WTC11 (cell line): Measurements from ENCODE around the gene MDFIC2.

Source experiments
- CREB1 ChIP-seq: sonication (generic); formaldehyde crosslinking; IDR thresholded peaks from 2 replicates; pipeline ENCODE4 v1.8.0; 2023; ENCODE audit warnings: mild to moderate bottlenecking, missing genetic modification reagents
- ESRRA ChIP-seq: sonication (generic); formaldehyde crosslinking; IDR thresholded peaks from 2 replicates; pipeline ENCODE4 v1.8.1; 2022; ENCODE audit warnings: mild to moderate bottlenecking, missing genetic modification reagents, borderline replicate concordance
- FOXJ3 ChIP-seq: sonication (generic); formaldehyde crosslinking; IDR thresholded peaks from 2 replicates; pipeline ENCODE4 v1.9.0; 2021; ENCODE audit warnings: missing genetic modification reagents, mild to moderate bottlenecking, borderline replicate concordance
- JUN ChIP-seq: sonication (generic); formaldehyde crosslinking; IDR thresholded peaks from 2 replicates; pipeline ENCODE4 v1.8.0; 2023; ENCODE audit warnings: mild to moderate bottlenecking, missing genetic modification reagents
- MAX ChIP-seq: sonication (generic); formaldehyde crosslinking; IDR thresholded peaks from 2 replicates; pipeline ENCODE4 v1.8.0; 2022; ENCODE audit warnings: mild to moderate bottlenecking, missing genetic modification reagents
- NFYB ChIP-seq: sonication (generic); formaldehyde crosslinking; conservative IDR thresholded peaks from 2 replicates; pipeline ENCODE4 v1.8.0; 2022; ENCODE audit warnings: low read depth, missing genetic modification reagents
- PRDM15 ChIP-seq: sonication (generic); formaldehyde crosslinking; IDR thresholded peaks from 2 replicates; pipeline ENCODE4 v1.8.0; 2022; ENCODE audit warnings: missing genetic modification reagents
- ZNF263 ChIP-seq: sonication (generic); formaldehyde crosslinking; IDR thresholded peaks from 2 replicates; pipeline ENCODE4 v1.8.1; 2022; ENCODE audit warnings: low read depth, mild to moderate bottlenecking, moderate library complexity, missing genetic modification reagents
- TF ChIP-seq, protein P1 (sequence below): fragments of 200-600 bp; IDR thresholded peaks from 2 replicates; pipeline ENCODE4 v1.8.0; 2022; ENCODE audit warnings: antibody characterized with exemption
- TF ChIP-seq, protein P2 (sequence below): sonication (generic); formaldehyde crosslinking; conservative IDR thresholded peaks from 2 replicates; pipeline ENCODE4 v1.8.1; 2022; ENCODE audit warnings: mild to moderate bottlenecking, missing genetic modification reagents
- TF ChIP-seq, protein P3 (sequence below): sonication (generic); formaldehyde crosslinking; IDR thresholded peaks from 2 replicates; pipeline ENCODE4 v1.8.1; 2023; ENCODE audit warnings: mild to moderate bottlenecking, missing genetic modification reagents, borderline replicate concordance

DNA sequence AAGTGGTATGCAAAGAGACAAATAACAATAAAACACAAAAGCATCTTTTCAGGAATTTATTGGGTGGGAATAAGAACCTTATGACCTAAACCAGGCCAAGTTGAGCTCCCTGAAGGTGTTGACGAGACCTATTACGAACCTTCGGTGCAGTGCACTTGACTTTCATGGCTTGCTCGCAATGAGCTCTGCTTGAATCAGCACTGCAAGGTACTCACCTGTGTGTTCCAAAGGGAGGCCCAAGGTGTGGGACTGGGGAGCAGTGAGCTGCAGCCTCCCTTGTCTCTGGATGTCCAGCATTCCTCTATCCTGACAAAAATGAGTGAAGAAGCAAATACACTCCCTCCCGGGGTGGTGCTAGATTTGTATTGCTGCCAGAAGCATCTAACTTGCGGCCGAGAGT lies at the start of gene MDFIC2:
- TF ChIP-seq, protein P1, sequence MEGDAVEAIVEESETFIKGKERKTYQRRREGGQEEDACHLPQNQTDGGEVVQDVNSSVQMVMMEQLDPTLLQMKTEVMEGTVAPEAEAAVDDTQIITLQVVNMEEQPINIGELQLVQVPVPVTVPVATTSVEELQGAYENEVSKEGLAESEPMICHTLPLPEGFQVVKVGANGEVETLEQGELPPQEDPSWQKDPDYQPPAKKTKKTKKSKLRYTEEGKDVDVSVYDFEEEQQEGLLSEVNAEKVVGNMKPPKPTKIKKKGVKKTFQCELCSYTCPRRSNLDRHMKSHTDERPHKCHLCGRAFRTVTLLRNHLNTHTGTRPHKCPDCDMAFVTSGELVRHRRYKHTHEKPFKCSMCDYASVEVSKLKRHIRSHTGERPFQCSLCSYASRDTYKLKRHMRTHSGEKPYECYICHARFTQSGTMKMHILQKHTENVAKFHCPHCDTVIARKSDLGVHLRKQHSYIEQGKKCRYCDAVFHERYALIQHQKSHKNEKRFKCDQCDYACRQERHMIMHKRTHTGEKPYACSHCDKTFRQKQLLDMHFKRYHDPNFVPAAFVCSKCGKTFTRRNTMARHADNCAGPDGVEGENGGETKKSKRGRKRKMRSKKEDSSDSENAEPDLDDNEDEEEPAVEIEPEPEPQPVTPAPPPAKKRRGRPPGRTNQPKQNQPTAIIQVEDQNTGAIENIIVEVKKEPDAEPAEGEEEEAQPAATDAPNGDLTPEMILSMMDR: no peak
- TF ChIP-seq MAX (CRISPR knock-in tag) (no peak), NFYB (no peak), ZNF263 (CRISPR knock-in tag) (no peak), FOXJ3 (CRISPR knock-in tag) (no peak), PRDM15 (CRISPR knock-in tag) (no peak), ESRRA (CRISPR knock-in tag) (no peak), CREB1 (CRISPR knock-in tag) (no peak), JUN (CRISPR knock-in tag) (no peak)
- TF ChIP-seq, protein P2, sequence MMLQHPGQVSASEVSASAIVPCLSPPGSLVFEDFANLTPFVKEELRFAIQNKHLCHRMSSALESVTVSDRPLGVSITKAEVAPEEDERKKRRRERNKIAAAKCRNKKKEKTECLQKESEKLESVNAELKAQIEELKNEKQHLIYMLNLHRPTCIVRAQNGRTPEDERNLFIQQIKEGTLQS (CRISPR knock-in tag): no peak
- TF ChIP-seq, protein P3, sequence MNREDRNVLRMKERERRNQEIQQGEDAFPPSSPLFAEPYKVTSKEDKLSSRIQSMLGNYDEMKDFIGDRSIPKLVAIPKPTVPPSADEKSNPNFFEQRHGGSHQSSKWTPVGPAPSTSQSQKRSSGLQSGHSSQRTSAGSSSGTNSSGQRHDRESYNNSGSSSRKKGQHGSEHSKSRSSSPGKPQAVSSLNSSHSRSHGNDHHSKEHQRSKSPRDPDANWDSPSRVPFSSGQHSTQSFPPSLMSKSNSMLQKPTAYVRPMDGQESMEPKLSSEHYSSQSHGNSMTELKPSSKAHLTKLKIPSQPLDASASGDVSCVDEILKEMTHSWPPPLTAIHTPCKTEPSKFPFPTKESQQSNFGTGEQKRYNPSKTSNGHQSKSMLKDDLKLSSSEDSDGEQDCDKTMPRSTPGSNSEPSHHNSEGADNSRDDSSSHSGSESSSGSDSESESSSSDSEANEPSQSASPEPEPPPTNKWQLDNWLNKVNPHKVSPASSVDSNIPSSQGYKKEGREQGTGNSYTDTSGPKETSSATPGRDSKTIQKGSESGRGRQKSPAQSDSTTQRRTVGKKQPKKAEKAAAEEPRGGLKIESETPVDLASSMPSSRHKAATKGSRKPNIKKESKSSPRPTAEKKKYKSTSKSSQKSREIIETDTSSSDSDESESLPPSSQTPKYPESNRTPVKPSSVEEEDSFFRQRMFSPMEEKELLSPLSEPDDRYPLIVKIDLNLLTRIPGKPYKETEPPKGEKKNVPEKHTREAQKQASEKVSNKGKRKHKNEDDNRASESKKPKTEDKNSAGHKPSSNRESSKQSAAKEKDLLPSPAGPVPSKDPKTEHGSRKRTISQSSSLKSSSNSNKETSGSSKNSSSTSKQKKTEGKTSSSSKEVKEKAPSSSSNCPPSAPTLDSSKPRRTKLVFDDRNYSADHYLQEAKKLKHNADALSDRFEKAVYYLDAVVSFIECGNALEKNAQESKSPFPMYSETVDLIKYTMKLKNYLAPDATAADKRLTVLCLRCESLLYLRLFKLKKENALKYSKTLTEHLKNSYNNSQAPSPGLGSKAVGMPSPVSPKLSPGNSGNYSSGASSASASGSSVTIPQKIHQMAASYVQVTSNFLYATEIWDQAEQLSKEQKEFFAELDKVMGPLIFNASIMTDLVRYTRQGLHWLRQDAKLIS (CRISPR knock-in tag): no peak
